ENCODE measurements around the gene PPP1R7. TPM values are rescaled to one million over a fixed set of nuclear protein-coding genes. Genes with fewer than 3 reads are reported as not detected.

The PPP1R7 gene
- polyA plus RNA-seq, 3 donors: 54.9 to 102 (median 84.4) TPM

DNA sequence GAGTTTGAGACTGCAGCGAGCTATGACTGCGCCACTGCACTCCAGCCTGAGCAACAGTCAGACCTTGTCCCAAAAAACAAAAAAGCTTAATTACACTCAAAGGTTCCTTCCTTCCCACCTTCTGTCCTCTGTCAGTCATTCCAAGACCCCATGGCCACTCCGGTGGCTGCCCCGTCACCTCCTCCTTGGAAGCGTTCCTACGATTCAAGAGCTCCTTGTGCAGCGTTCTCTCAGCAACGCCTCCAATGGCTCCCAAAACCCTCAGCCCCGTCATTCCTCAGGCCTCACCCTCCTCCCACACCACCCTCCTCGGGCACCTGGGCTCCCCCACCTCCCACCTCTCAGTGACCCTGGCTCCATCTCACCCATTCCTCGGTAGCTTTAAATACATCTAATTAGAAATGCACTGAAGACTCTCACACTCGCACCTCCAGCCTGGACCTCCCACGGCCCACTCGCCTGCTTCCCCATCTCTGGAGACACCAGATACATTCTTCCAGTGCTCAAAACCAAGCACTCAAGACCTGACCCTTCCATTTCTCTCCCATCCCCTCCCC is 9.0 kb upstream of the PPP1R7 start:
- Mint-ChIP-seq H3K36me3 (peaks cover 23 to 30% of the 10 kb centered on the region in 2 donors), H3K4me1 (no peaks in the 10 kb centered on the region), H3K27ac (peak overlapping the region in 1 of 7 donors; percentile 13)

DNA sequence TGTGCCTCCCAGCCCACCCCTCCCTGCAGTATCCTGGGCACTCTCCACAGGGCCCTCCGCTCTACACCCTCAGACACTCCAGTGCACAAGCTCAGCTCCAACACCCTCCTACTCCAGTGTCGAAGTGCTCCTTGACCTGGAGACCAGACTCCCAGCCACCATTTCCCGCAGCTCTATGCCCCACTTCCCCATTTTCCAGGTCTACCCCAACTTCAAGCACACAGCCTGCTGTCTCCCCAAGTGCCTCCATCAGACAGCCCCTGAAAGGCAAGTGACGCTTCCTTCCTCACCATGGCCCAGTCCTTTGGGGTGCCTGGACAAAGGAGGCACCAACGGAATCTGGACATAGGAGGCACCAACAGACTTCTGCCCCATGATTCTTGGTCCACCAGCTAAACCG is 8.2 kb upstream of the PPP1R7 start:
- Mint-ChIP-seq H3K27me3 (ENCODE audit: low read depth in 3 of 3) (peaks cover 0 to 2% (median 1%) of the 10 kb centered on the region in 3 donors), H3K4me3 (no peak overlapping the region), H3K9me3 (no peaks in the 10 kb centered on the region), H3K36me3 (peaks cover 18 to 26% of the 10 kb centered on the region in 2 donors), H3K27ac (peak overlapping the region in 1 of 7 donors; percentile 59), H3K4me1 (no peaks in the 10 kb centered on the region)
- peaks cover 5 to 36% of the 10 kb centered on the region in 2 donors for H3K36me3 ChIP-seq (replicated peaks in 1 of 2; ENCODE audit: control insufficient read depth in 1 of 2, insufficient read depth in 2 of 2, low read length in 2 of 2)
- 97% methylated on average over 3 of the region's 6 CpGs for WGBS (ENCODE audit: insufficient coverage)
- H3K27ac ChIP-seq (ENCODE audit: low read depth in 1 of 2, low read length in 2 of 2): no peak overlapping the region
- no peaks in the 10 kb centered on the region for H3K79me2 ChIP-seq (ENCODE audit: insufficient read depth, low read length)
- no peak overlapping the region for H3K9ac ChIP-seq (ENCODE audit: insufficient read depth, low read length, poor library complexity, severe bottlenecking)
- H3K4me1 ChIP-seq (ENCODE audit: control insufficient read depth in 1 of 2, insufficient read depth in 2 of 2, low read length in 2 of 2): no peaks in the 10 kb centered on the region
- H3K9me3 ChIP-seq (replicated peaks in 1 of 2; ENCODE audit: control insufficient read depth in 1 of 2, insufficient read depth in 1 of 2, low read length in 2 of 2): no peaks in the 10 kb centered on the region
- H3K4me2 ChIP-seq (replicated peaks; ENCODE audit: extremely low read depth, low read length, poor library complexity, severe bottlenecking): no peak overlapping the region
- H2AFZ ChIP-seq (ENCODE audit: insufficient read depth, low read depth, low read length, poor library complexity, severe bottlenecking): no peak overlapping the region
- TF ChIP-seq, protein P1, sequence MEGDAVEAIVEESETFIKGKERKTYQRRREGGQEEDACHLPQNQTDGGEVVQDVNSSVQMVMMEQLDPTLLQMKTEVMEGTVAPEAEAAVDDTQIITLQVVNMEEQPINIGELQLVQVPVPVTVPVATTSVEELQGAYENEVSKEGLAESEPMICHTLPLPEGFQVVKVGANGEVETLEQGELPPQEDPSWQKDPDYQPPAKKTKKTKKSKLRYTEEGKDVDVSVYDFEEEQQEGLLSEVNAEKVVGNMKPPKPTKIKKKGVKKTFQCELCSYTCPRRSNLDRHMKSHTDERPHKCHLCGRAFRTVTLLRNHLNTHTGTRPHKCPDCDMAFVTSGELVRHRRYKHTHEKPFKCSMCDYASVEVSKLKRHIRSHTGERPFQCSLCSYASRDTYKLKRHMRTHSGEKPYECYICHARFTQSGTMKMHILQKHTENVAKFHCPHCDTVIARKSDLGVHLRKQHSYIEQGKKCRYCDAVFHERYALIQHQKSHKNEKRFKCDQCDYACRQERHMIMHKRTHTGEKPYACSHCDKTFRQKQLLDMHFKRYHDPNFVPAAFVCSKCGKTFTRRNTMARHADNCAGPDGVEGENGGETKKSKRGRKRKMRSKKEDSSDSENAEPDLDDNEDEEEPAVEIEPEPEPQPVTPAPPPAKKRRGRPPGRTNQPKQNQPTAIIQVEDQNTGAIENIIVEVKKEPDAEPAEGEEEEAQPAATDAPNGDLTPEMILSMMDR (IDR thresholded peaks at IDR 0.05): no peak
- DNase-seq: no peak
- H4K20me1 ChIP-seq (ENCODE audit: insufficient read depth, low read length): no peaks in the 10 kb centered on the region
- no peak overlapping the region for H3K4me3 ChIP-seq (replicated peaks in 1 of 3; ENCODE audit: low read depth in 2 of 3, low read length in 3 of 3)
- intact Hi-C loops (cut with micrococcal nuclease): no loop called here
- no peaks in the 10 kb centered on the region for H3K27me3 ChIP-seq (ENCODE audit: control insufficient read depth in 2 of 2, insufficient read depth in 2 of 2, low read length in 2 of 2)

More for the DNA sequence above, 9.0 kb upstream of the PPP1R7 start:
- no peaks in the 10 kb centered on the region for H4K20me1 ChIP-seq (ENCODE audit: insufficient read depth, low read length)
- intact Hi-C loops (cut with micrococcal nuclease): no loop called here
- H2AFZ ChIP-seq (ENCODE audit: insufficient read depth, low read depth, low read length, poor library complexity, severe bottlenecking): no peak overlapping the region
- H3K4me3 ChIP-seq (replicated peaks in 1 of 3; ENCODE audit: low read depth in 2 of 3, low read length in 3 of 3): no peak overlapping the region
- H3K4me1 ChIP-seq (ENCODE audit: control insufficient read depth in 1 of 2, insufficient read depth in 2 of 2, low read length in 2 of 2): no peaks in the 10 kb centered on the region
- no peak overlapping the region for H3K4me3 Mint-ChIP-seq
- H3K9me3 Mint-ChIP-seq: no peaks in the 10 kb centered on the region
- H3K27ac ChIP-seq (ENCODE audit: low read depth in 1 of 2, low read length in 2 of 2): no peak overlapping the region
- whole genome bisulfite sequencing (ENCODE audit: insufficient coverage): 98% methylated on average over 13 of the region's 14 CpGs
- TF ChIP-seq, protein P1 (IDR thresholded peaks at IDR 0.05): no peak
- peaks cover 0 to 2% (median 1%) of the 10 kb centered on the region in 3 donors for H3K27me3 Mint-ChIP-seq (ENCODE audit: low read depth in 3 of 3)
- no peaks in the 10 kb centered on the region for H3K79me2 ChIP-seq (ENCODE audit: insufficient read depth, low read length)
- no peak overlapping the region for H3K9ac ChIP-seq (ENCODE audit: insufficient read depth, low read length, poor library complexity, severe bottlenecking)
- DNase-seq: no peak
- H3K27me3 ChIP-seq (ENCODE audit: control insufficient read depth in 2 of 2, insufficient read depth in 2 of 2, low read length in 2 of 2): no peaks in the 10 kb centered on the region
- no peak overlapping the region for H3K4me2 ChIP-seq (replicated peaks; ENCODE audit: extremely low read depth, low read length, poor library complexity, severe bottlenecking)
- H3K36me3 ChIP-seq (replicated peaks in 1 of 2; ENCODE audit: control insufficient read depth in 1 of 2, insufficient read depth in 2 of 2, low read length in 2 of 2): peaks cover 5 to 36% of the 10 kb centered on the region in 2 donors
- H3K9me3 ChIP-seq (replicated peaks in 1 of 2; ENCODE audit: control insufficient read depth in 1 of 2, insufficient read depth in 1 of 2, low read length in 2 of 2): no peaks in the 10 kb centered on the region
